ENCODE data around the gene SYNGR1. TPM values are rescaled to one million over a fixed set of nuclear protein-coding genes. Genes with fewer than 3 reads are reported as not detected.

The SYNGR1 gene
- total and polyA plus RNA-seq, 2 donors (not counting 1 experiment from before 2014, with no cell fraction given): 13.0 to 13.5 TPM

- H3K4me2 ChIP-seq (ENCODE audit: extremely low read depth, insufficient read depth, low read length): no peak overlapping the region
- TF ChIP-seq, protein P1, sequence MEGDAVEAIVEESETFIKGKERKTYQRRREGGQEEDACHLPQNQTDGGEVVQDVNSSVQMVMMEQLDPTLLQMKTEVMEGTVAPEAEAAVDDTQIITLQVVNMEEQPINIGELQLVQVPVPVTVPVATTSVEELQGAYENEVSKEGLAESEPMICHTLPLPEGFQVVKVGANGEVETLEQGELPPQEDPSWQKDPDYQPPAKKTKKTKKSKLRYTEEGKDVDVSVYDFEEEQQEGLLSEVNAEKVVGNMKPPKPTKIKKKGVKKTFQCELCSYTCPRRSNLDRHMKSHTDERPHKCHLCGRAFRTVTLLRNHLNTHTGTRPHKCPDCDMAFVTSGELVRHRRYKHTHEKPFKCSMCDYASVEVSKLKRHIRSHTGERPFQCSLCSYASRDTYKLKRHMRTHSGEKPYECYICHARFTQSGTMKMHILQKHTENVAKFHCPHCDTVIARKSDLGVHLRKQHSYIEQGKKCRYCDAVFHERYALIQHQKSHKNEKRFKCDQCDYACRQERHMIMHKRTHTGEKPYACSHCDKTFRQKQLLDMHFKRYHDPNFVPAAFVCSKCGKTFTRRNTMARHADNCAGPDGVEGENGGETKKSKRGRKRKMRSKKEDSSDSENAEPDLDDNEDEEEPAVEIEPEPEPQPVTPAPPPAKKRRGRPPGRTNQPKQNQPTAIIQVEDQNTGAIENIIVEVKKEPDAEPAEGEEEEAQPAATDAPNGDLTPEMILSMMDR (conservative IDR thresholded peaks at IDR 0.05 in 1 of 2, IDR thresholded peaks at IDR 0.05 in 1 of 2; ENCODE audit: low read depth in 1 of 2, low read length in 2 of 2): no peak
- no peak for TF ChIP-seq EZH2 (IDR thresholded peaks at IDR 0.05; ENCODE audit: low read length, missing control alignments)
- no peak overlapping the region for H2AFZ ChIP-seq (ENCODE audit: low read length)
- no peak overlapping the region for H3K9ac ChIP-seq (ENCODE audit: insufficient read depth, low read length)
- peaks cover 58% of the 10 kb centered on the region for H3K36me3 ChIP-seq (ENCODE audit: control insufficient read depth, insufficient read depth, low read length)
- H3K9me3 ChIP-seq (ENCODE audit: control insufficient read depth, insufficient read depth, low read depth, low read length): no peaks in the 10 kb centered on the region
- H4K20me1 ChIP-seq (ENCODE audit: control insufficient read depth, extremely low read depth, insufficient read depth, low read length): peaks cover 2% of the 10 kb centered on the region
- H3K4me3 ChIP-seq (replicated peaks in 1 of 4; ENCODE audit: control extremely low read depth in 1 of 4, insufficient read depth in 1 of 4, low read depth in 3 of 4, low read length in 4 of 4): no peak overlapping the region
- no peak for DNase-seq (ENCODE audit: low read depth in 2 of 2)
- H3K27me3 ChIP-seq (ENCODE audit: control insufficient read depth, insufficient read depth, low read length): no peaks in the 10 kb centered on the region
- peaks cover 42% of the 10 kb centered on the region for H3K79me2 ChIP-seq (ENCODE audit: control insufficient read depth, insufficient read depth, low read length)
- no peak overlapping the region for H3K27ac ChIP-seq (ENCODE audit: insufficient read depth, low read length)
- peaks cover 32% of the 10 kb centered on the region for H3K4me1 ChIP-seq (ENCODE audit: control insufficient read depth, extremely low read depth, insufficient read depth, low read length)
Observed at GRCh38 chr22:39311592-39312400, 38.0 kb upstream of the SYNGR1 start.

- Histone ChIP-seq H3K36me3 (ENCODE audit: control insufficient read depth, insufficient read depth, low read length) (peaks cover 59% of the 10 kb centered on the region), H4K20me1 (ENCODE audit: control insufficient read depth, extremely low read depth, insufficient read depth, low read length) (peaks cover 2% of the 10 kb centered on the region), H3K4me3 (replicated peaks in 1 of 4; ENCODE audit: control extremely low read depth in 1 of 4, insufficient read depth in 1 of 4, low read depth in 3 of 4, low read length in 4 of 4) (no peak overlapping the region), H3K4me2 (ENCODE audit: extremely low read depth, insufficient read depth, low read length) (no peak overlapping the region), H3K9me3 (ENCODE audit: control insufficient read depth, insufficient read depth, low read depth, low read length) (no peaks in the 10 kb centered on the region), H3K79me2 (ENCODE audit: control insufficient read depth, insufficient read depth, low read length) (peaks cover 48% of the 10 kb centered on the region), H3K9ac (ENCODE audit: insufficient read depth, low read length) (no peak overlapping the region), H3K27me3 (ENCODE audit: control insufficient read depth, insufficient read depth, low read length) (no peaks in the 10 kb centered on the region), H2AFZ (ENCODE audit: low read length) (no peak overlapping the region), H3K27ac (ENCODE audit: insufficient read depth, low read length) (no peak overlapping the region), H3K4me1 (ENCODE audit: control insufficient read depth, extremely low read depth, insufficient read depth, low read length) (peaks cover 36% of the 10 kb centered on the region)
- no peak for TF ChIP-seq EZH2 (IDR thresholded peaks at IDR 0.05; ENCODE audit: low read length, missing control alignments)
- TF ChIP-seq, protein P1 (conservative IDR thresholded peaks at IDR 0.05 in 1 of 2, IDR thresholded peaks at IDR 0.05 in 1 of 2; ENCODE audit: low read depth in 1 of 2, low read length in 2 of 2): no peak
- DNase-seq (ENCODE audit: low read depth in 2 of 2): no peak
Observed at GRCh38 chr22:39312410-39312809, 37.4 kb upstream of the SYNGR1 start.

- TF ChIP-seq, protein P1 (conservative IDR thresholded peaks at IDR 0.05 in 1 of 2, IDR thresholded peaks at IDR 0.05 in 1 of 2; ENCODE audit: low read depth in 1 of 2, low read length in 2 of 2): no peak
- TF ChIP-seq EZH2 (IDR thresholded peaks at IDR 0.05; ENCODE audit: low read length, missing control alignments): no peak
- Histone ChIP-seq H3K4me2 (ENCODE audit: extremely low read depth, insufficient read depth, low read length) (no peak overlapping the region), H3K79me2 (ENCODE audit: control insufficient read depth, insufficient read depth, low read length) (peaks cover 59% of the 10 kb centered on the region), H3K9ac (ENCODE audit: insufficient read depth, low read length) (no peak overlapping the region), H3K27ac (ENCODE audit: insufficient read depth, low read length) (no peak overlapping the region), H3K36me3 (ENCODE audit: control insufficient read depth, insufficient read depth, low read length) (peaks cover 62% of the 10 kb centered on the region), H3K4me1 (ENCODE audit: control insufficient read depth, extremely low read depth, insufficient read depth, low read length) (peaks cover 33% of the 10 kb centered on the region), H3K27me3 (ENCODE audit: control insufficient read depth, insufficient read depth, low read length) (no peaks in the 10 kb centered on the region), H3K9me3 (ENCODE audit: control insufficient read depth, insufficient read depth, low read depth, low read length) (no peaks in the 10 kb centered on the region), H3K4me3 (replicated peaks in 1 of 4; ENCODE audit: control extremely low read depth in 1 of 4, insufficient read depth in 1 of 4, low read depth in 3 of 4, low read length in 4 of 4) (no peak overlapping the region), H2AFZ (ENCODE audit: low read length) (no peak overlapping the region), H4K20me1 (ENCODE audit: control insufficient read depth, extremely low read depth, insufficient read depth, low read length) (peaks cover 2% of the 10 kb centered on the region)
- DNase-seq (ENCODE audit: low read depth in 2 of 2): no peak
Observed at GRCh38 chr22:39313258-39314001, 36.4 kb upstream of the SYNGR1 start.
